T-helper 17 cell (primary cell): ENCODE data around the gene CFAP54. TPM values are rescaled to one million over a fixed set of nuclear protein-coding genes. Genes with fewer than 3 reads are reported as not detected.
"Not testable (repeated sequence)": the region's sequence is repeated elsewhere in the genome, so short reads cannot be mapped to it uniquely, and the experiment has no call there.

Experiments used
- ATAC-seq: fragments of 150-1000 bp; cut with Tn5 transposase; 2 replicates; pipeline ENCODE4 v1.10.0; 2021; ENCODE audit warnings: mild to moderate bottlenecking, moderate library complexity
- DNase-seq, 3 donors: peaks; one replicate each; pipeline versions ENCODE4 v3.0.0 to v3.0.0-alpha.2; 2020 to 2021
- H3K9me3 ChIP-seq: one replicate; pipeline ENCODE4 v1.7.0; 2013; ENCODE audit warnings: low read length, mild to moderate bottlenecking; ENCODE audit not compliant: control insufficient read depth, poor library complexity, severe bottlenecking
- H3K27ac Mint-ChIP-seq: one replicate; pipeline ENCODE4 v1.8.0; 2022; ENCODE audit warnings: mild to moderate bottlenecking, moderate library complexity, mixed read lengths
- H3K27me3 Mint-ChIP-seq: one replicate; pipeline ENCODE4 v1.8.0; 2022; ENCODE audit warnings: mixed read lengths
- H3K36me3 Mint-ChIP-seq: one replicate; pipeline ENCODE4 v1.8.0; 2022; ENCODE audit warnings: low read depth, mixed read lengths
- H3K4me1 Mint-ChIP-seq: one replicate; pipeline ENCODE4 v1.8.0; 2022; ENCODE audit warnings: mild to moderate bottlenecking, mixed read lengths
- H3K4me3 Mint-ChIP-seq: one replicate; pipeline ENCODE4 v1.8.0; 2022; ENCODE audit warnings: mild to moderate bottlenecking, moderate library complexity, mixed read lengths
- total RNA-seq, 4 donors: library from RNA in 2 of 4; stranded (reverse) in 2 of 4; gene quantifications; one replicate each; pipeline ENCODE4 v1.2.3 and lab custom pipeline; 2022 to 2026

The CFAP54 gene
- total RNA-seq, 2 donors from 2014 or later, result 1.2 to 1.3 TPM

- ATAC-seq (no peak), DNase-seq (no peak)
- Mint-ChIP-seq H3K4me1 (no peaks in the 10 kb centered on the region), H3K27ac (no peak overlapping the region), H3K4me3 (no peak overlapping the region), H3K27me3 (peaks cover 9% of the 10 kb centered on the region), H3K36me3 (no peaks in the 10 kb centered on the region)
- H3K9me3 ChIP-seq, result no peaks in the 10 kb centered on the region
Measured at GRCh38 chr12:96623656-96624217, 134.4 kb downstream of the CFAP54 start.

GRCh38 chr12:96635844-96636243, 146.5 kb downstream of the CFAP54 start:
- DNase-seq (no peak), ATAC-seq (no peak)
- H3K9me3 ChIP-seq, result no peaks in the 10 kb centered on the region
- Mint-ChIP-seq H3K27me3 (peaks cover 19% of the 10 kb centered on the region), H3K36me3 (peaks cover 3% of the 10 kb centered on the region), H3K4me3 (no peak overlapping the region), H3K4me1 (no peaks in the 10 kb centered on the region), H3K27ac (no peak overlapping the region)

GRCh38 chr12:96636895-96637294, 147.5 kb downstream of the CFAP54 start:
- no peak overlapping the region for H3K27ac Mint-ChIP-seq
- H3K27me3 Mint-ChIP-seq, result peaks cover 19% of the 10 kb centered on the region

GRCh38 chr12:96648923-96649322, 159.5 kb downstream of the CFAP54 start:
- no peaks in the 10 kb centered on the region for H3K36me3 Mint-ChIP-seq
- ATAC-seq, result no peak
- no peak overlapping the region for H3K27ac Mint-ChIP-seq
- H3K27me3 Mint-ChIP-seq, result peaks cover 13% of the 10 kb centered on the region
- no peak for DNase-seq
- H3K4me3 Mint-ChIP-seq, result no peak overlapping the region
- H3K9me3 ChIP-seq, result no peaks in the 10 kb centered on the region
- H3K4me1 Mint-ChIP-seq, result no peaks in the 10 kb centered on the region

More at GRCh38 chr12:96636895-96637294, 147.5 kb downstream of the CFAP54 start:
- Mint-ChIP-seq H3K4me3 (no peak overlapping the region), H3K4me1 (no peaks in the 10 kb centered on the region), H3K36me3 (peaks cover 3% of the 10 kb centered on the region)
- DNase-seq (no peak), ATAC-seq (no peak)
- no peaks in the 10 kb centered on the region for H3K9me3 ChIP-seq

GRCh38 chr12:96652870-96653269, 163.5 kb downstream of the CFAP54 start:
- H3K9me3 ChIP-seq, result no peaks in the 10 kb centered on the region
- Mint-ChIP-seq H3K27ac (no peak overlapping the region), H3K4me1 (no peaks in the 10 kb centered on the region), H3K4me3 (no peak overlapping the region), H3K36me3 (no peaks in the 10 kb centered on the region), H3K27me3 (peaks cover 13% of the 10 kb centered on the region)
- no peak for ATAC-seq
- DNase-seq, result no peak

GRCh38 chr12:96658075-96658474, 168.7 kb downstream of the CFAP54 start:
- H3K4me3 Mint-ChIP-seq, result no peak overlapping the region
- no peaks in the 10 kb centered on the region for H3K4me1 Mint-ChIP-seq
- H3K27me3 Mint-ChIP-seq, result peaks cover 17% of the 10 kb centered on the region
- no peak overlapping the region for H3K27ac Mint-ChIP-seq
- no peak for DNase-seq
- no peaks in the 10 kb centered on the region for H3K9me3 ChIP-seq
- H3K36me3 Mint-ChIP-seq, result no peaks in the 10 kb centered on the region
- ATAC-seq, result no peak

GRCh38 chr12:96669786-96670185, 180.4 kb downstream of the CFAP54 start:
- DNase-seq (no peak), ATAC-seq (no peak)
- Mint-ChIP-seq H3K36me3 (no peaks in the 10 kb centered on the region), H3K4me3 (no peak overlapping the region), H3K4me1 (no peaks in the 10 kb centered on the region), H3K27ac (no peak overlapping the region), H3K27me3 (peaks cover 5% of the 10 kb centered on the region)
- H3K9me3 ChIP-seq, result no peaks in the 10 kb centered on the region

- H3K4me3 Mint-ChIP-seq, result no peak overlapping the region
- no peaks in the 10 kb centered on the region for H3K27me3 Mint-ChIP-seq
- no peaks in the 10 kb centered on the region for H3K9me3 ChIP-seq
- H3K36me3 Mint-ChIP-seq, result no peaks in the 10 kb centered on the region
- ATAC-seq, result no peak
- DNase-seq, result no peak
- H3K27ac Mint-ChIP-seq, result no peak overlapping the region
- H3K4me1 Mint-ChIP-seq, result no peaks in the 10 kb centered on the region
Measured at GRCh38 chr12:96670334-96670899, 181.0 kb downstream of the CFAP54 start.

- DNase-seq, H3K4me1 Mint-ChIP-seq, H3K9me3 ChIP-seq, ATAC-seq, H3K27ac Mint-ChIP-seq, H3K4me3 Mint-ChIP-seq, H3K36me3 Mint-ChIP-seq: not testable (repeated sequence)
- peaks cover 15% of the 10 kb centered on the region for H3K27me3 Mint-ChIP-seq
Measured at GRCh38 chr12:96675519-96675918, 186.1 kb downstream of the CFAP54 start.

- Mint-ChIP-seq H3K27ac (no peak overlapping the region), H3K36me3 (peaks cover 2% of the 10 kb centered on the region), H3K4me1 (peaks cover 2% of the 10 kb centered on the region), H3K4me3 (no peak overlapping the region), H3K27me3 (peaks cover 15% of the 10 kb centered on the region)
- DNase-seq (no peak), ATAC-seq (no peak)
- H3K9me3 ChIP-seq, result no peaks in the 10 kb centered on the region
Measured at GRCh38 chr12:96677363-96677762, 188.0 kb downstream of the CFAP54 start.

- no peaks in the 10 kb centered on the region for H3K9me3 ChIP-seq
- Mint-ChIP-seq H3K27ac (no peak overlapping the region), H3K36me3 (no peaks in the 10 kb centered on the region), H3K4me3 (no peak overlapping the region), H3K4me1 (no peaks in the 10 kb centered on the region), H3K27me3 (peaks cover 21% of the 10 kb centered on the region)
- ATAC-seq (no peak), DNase-seq (no peak)
Measured at GRCh38 chr12:96687719-96688118, 198.3 kb downstream of the CFAP54 start.

GRCh38 chr12:96698521-96698920, 209.1 kb downstream of the CFAP54 start:
- no peak for DNase-seq
- no peaks in the 10 kb centered on the region for H3K9me3 ChIP-seq
- Mint-ChIP-seq H3K27me3 (peaks cover 23% of the 10 kb centered on the region), H3K27ac (no peak overlapping the region), H3K4me3 (no peak overlapping the region), H3K36me3 (peaks cover 3% of the 10 kb centered on the region), H3K4me1 (peaks cover 3% of the 10 kb centered on the region)
- ATAC-seq, result no peak

GRCh38 chr12:96698965-96699364, 209.6 kb downstream of the CFAP54 start:
- Mint-ChIP-seq H3K27ac (no peak overlapping the region), H3K4me3 (no peak overlapping the region)

GRCh38 chr12:96701856-96702255, 212.5 kb downstream of the CFAP54 start:
- no peak for DNase-seq
- Mint-ChIP-seq H3K27me3 (peaks cover 23% of the 10 kb centered on the region), H3K27ac (no peak overlapping the region), H3K36me3 (no peaks in the 10 kb centered on the region), H3K4me3 (no peak overlapping the region), H3K4me1 (peaks cover 3% of the 10 kb centered on the region)
- no peak for ATAC-seq
- H3K9me3 ChIP-seq, result no peaks in the 10 kb centered on the region

More at GRCh38 chr12:96698965-96699364, 209.6 kb downstream of the CFAP54 start:
- Mint-ChIP-seq H3K27me3 (peaks cover 23% of the 10 kb centered on the region), H3K4me1 (peaks cover 3% of the 10 kb centered on the region), H3K36me3 (peaks cover 3% of the 10 kb centered on the region)
- no peak for ATAC-seq
- H3K9me3 ChIP-seq, result no peaks in the 10 kb centered on the region
- DNase-seq, result no peak
